HFF-Myc (cell line): ENCODE data around the gene KLHL35.
"Not testable (repeated sequence)": the region's sequence is repeated elsewhere in the genome, so short reads cannot be mapped to it uniquely, and the experiment has no call there.

ENCODE experiments used
- DNase-seq: peaks from one replicate; pipeline ENCODE4 v3.0.0-alpha.2; 2011; ENCODE audit warnings: low read depth; ENCODE audit errors: extremely low read depth
- H3K4me3 ChIP-seq: replicated peaks from 2 replicates; pipeline ENCODE4 v1.5.1; 2011; ENCODE audit warnings: low read depth, mild to moderate bottlenecking, control low read depth, low read length
- TF ChIP-seq, protein P1 (sequence below): IDR thresholded peaks from 2 replicates; pipeline ENCODE4 v1.5.1; 2012; ENCODE audit warnings: mild to moderate bottlenecking, low read depth, low read length, control low read depth; ENCODE audit errors: missing control alignments

The KLHL35 gene

DNA sequence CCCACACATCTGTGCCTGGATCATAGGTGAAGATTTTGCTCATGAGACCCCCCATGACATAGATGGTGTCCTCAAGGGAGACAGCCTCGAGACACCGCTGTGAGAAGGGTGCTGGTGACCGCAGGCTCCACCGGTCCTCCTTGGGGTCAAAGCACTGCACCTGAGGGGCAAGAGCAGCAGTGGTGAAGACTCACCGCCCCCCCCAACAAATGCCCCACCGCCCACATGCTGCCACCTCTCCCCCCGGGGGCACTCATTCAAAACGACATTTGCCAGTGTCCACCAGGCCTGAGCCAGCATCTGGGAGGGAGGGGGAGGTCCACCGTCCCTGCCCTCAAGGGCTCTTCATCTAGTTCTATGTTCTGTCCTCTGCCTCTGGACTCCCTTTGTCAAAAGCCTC, 9.3 kb downstream of the KLHL35 start:
- TF ChIP-seq, protein P1, sequence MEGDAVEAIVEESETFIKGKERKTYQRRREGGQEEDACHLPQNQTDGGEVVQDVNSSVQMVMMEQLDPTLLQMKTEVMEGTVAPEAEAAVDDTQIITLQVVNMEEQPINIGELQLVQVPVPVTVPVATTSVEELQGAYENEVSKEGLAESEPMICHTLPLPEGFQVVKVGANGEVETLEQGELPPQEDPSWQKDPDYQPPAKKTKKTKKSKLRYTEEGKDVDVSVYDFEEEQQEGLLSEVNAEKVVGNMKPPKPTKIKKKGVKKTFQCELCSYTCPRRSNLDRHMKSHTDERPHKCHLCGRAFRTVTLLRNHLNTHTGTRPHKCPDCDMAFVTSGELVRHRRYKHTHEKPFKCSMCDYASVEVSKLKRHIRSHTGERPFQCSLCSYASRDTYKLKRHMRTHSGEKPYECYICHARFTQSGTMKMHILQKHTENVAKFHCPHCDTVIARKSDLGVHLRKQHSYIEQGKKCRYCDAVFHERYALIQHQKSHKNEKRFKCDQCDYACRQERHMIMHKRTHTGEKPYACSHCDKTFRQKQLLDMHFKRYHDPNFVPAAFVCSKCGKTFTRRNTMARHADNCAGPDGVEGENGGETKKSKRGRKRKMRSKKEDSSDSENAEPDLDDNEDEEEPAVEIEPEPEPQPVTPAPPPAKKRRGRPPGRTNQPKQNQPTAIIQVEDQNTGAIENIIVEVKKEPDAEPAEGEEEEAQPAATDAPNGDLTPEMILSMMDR, result no peak
- no peak overlapping the region for H3K4me3 ChIP-seq
- DNase-seq, result no peak

DNA sequence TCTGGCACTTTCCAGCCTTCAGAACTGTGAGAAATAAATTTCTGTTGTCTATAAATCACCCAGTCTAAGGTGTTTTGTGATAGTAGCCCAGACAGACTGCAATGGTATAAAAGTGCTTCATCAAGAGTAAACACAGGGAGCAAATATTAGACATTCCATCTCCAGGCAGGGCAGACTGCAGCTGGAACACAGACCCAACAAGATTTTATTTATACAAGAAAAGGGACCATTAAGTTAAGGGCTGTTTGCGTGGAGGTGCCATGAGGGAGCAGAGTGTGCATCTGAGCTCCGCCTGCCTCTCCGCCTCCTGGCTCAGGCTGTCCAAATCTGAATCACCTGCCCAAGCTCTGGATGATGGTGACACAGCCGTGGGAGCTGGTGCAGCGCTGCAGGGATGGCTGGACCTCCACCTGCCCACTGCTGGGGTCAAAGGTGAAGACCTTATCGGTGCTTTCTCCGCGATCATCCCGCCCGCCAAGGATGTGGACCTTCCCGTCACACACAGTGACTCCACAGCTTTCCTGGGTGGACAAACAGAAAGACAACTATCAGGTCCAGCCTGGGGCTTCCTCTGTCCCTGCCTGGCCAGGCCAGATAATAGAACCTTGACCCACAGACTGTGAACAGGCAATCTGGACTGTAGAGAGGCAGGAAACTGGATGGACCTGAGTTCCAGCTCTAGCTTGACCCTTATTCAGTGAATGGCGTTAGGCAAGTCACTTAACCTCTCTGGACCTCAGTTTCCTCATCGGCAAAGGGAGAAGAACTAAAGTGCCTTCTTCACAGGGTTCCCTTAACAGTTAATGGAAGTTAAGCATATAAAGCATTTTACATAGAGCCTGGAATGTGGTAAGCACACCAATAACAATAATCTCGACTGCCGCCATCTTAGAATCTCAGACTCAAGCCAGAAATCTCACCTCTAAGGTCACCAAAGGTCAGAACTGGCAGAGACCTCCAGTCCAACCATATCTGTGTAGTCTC, 10.5 kb downstream of the KLHL35 start:
- DNase-seq, result no peak
- TF ChIP-seq, protein P1, result no peak
- H3K4me3 ChIP-seq, result no peak overlapping the region

DNA sequence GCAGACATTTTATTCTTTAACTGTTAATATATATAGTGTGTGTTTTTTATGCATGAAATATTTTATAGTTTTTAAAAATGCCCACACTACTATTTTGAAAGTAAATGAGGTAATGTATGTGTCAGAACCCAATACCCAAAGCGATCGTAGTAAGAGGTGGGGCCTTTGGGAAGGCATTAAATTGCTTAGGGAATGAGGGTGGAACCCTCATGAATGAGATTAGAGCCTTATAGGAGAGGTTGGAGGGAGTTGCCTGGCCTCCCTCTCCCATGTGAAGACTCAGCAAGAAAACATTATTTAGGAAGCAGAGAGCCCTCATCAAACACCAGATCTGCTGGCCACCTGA, 11.1 kb downstream of the KLHL35 start:
- TF ChIP-seq, protein P1, result no peak
- H3K4me3 ChIP-seq, result no peak overlapping the region
- DNase-seq, result no peak

DNA sequence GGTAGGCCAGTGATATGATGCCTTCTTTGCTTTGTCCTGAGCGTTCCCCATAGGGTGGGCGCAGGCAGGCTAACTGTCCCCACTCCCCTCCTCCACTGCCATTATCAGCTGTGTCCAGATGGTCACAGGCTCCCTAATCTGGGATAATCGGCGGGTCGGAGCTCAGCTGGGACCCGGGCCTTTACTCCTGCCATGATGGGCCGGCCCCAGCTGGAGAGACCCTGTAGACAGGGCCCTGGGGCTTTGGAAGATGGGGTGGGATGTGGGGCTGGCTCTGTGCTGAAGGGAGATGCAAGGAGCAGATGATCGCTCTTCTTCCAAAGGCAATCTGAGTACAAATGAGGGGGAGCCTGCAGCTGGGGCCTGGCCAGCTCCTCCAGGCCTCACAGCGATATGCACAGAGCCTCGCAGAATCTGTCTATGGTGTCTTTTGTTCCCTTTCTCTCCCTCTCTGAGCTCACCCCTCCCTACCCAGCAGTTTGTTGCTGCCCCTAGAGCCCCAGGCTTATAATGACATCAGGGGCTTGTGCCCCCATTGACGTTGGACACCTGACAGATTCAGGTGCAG, 11.9 kb downstream of the KLHL35 start:
- TF ChIP-seq, protein P1, result no peak
- no peak for DNase-seq

DNA sequence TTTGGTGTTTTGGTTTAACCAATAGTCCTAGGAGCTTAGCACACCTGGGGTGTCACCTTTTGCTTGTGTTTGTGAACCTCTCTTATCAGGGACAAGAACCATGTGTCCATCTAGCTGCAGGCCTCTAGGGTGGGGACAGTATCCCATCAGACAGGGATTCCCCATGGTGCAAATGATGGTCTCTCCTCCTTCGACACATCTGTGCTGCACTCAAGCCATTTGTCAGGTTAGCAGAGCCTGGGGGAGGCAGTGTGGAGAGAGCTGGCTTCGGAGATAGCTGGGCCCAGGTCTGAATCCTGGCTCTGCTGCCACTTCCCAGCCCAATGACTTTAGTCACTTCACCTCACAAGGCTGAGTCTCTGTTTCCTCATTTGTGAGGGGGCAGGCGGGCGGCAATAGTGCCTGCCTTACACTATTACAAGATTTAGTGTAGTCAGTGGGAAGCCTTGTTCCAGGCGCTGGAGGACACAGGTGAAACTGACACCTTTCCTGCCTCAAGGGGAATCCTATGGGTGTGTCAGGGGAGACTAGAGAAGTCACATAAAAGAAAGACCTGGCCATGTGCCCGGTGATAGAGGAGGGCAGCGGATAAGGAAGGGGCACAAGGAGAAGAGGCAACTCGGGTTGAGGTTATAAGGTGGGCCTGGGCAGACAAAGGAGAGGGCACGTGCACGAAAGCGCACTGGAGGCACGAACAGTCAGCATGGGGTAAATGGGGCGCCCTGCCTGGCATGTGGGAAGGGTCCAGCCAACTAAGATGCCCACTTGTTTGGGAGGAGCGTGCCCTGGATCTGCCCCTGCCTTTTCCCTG, 12.6 kb downstream of the KLHL35 start:
- H3K4me3 ChIP-seq, result no peak overlapping the region
- no peak for DNase-seq
- TF ChIP-seq, protein P1, result no peak

More for the DNA sequence above, 11.9 kb downstream of the KLHL35 start:
- no peak overlapping the region for H3K4me3 ChIP-seq

DNA sequence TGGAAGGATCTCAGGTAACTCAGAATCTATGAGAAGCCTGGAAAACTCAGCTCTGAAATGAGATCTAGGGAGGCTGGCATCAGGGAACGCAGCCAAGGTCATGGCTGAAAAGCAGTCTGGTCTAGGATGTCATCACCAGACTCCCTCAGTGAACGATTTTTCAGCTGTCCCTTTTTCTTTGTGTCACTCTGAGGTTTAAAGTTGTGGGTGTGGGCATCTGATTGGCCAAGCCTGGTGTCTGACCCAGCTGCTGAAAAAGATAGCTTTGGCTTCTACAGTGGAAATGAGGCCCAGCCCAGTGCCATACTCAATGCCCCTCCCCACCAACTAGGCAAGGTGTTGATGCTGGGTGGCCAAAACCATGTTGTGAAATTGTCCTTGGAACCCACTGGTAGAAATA, 19.1 kb downstream of the KLHL35 start:
- TF ChIP-seq, protein P1, result no peak
- no peak overlapping the region for H3K4me3 ChIP-seq
- no peak for DNase-seq

DNA sequence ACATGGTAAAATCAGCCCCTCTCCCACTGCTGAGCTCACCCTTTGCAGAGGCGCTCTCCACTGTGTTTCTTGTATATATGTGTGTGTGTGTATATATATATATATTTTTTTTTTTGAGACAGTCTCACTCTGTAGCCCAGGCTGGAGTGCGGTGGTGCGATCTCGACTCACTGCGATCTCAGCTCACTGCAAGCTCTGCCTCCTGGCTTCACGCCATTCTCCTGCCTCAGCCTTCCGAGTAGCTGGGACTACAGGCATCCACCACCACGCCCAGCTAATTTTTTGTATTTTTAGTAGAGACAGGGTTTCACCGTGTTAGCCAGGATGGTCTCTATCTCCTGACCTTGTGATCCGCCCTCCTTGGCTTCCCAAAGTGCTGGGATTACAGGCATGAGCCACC, 19.9 kb downstream of the KLHL35 start:
- H3K4me3 ChIP-seq, DNase-seq: not testable (repeated sequence)

DNA sequence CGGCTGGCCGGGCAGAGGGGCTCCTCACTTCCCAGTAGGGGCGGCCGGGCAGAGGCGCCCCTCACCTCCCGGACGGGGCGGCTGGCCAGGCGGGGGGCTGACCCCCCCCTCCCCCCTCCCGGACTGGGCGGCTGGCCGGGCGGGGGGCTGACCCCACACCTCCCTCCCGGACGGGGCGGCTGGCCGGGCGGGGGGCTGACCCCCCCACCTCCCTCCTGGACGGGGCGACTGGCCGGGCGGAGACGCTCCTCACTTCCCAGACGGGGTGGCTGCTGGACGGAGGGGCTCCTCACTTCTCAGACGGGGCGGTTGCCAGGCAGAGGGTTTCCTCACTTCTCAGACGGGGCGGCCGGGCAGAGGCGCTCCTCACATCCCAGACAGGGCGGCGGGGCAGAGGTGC, 23.0 kb downstream of the KLHL35 start:
- DNase-seq, H3K4me3 ChIP-seq: not testable (repeated sequence)
